HG02970 (cell line): ENCODE measurements around the gene PIGC.

Experiments
- ATAC-seq: cut with Tn5 transposase; IDR thresholded peaks from one replicate; pipeline ENCODE4 v1.9.1; 2021; ENCODE audit warnings: mild to moderate bottlenecking, moderate library complexity, moderate number of reproducible peaks; ENCODE audit not compliant: unreplicated experiment, low FRiP score

PIGC gene

DNA sequence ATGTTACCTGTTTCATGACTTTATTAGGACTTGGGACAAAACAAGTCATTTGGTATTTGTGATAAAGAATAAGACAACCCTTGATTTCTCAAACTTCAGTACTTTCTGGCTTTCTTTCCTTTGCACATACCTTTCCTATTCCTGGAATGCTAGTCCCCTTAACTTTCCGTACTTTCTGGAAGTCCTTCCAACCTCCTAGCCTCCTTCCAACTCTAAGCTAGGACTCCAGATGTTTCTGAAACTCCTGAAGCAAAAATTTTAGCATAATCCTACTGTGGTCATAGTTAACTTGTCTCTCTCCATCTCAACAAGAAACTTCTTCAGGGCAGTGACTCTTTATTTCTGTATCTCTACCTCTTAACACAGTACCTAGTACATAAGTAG, 43.2 kb downstream of the PIGC start:
- no peak for ATAC-seq

DNA sequence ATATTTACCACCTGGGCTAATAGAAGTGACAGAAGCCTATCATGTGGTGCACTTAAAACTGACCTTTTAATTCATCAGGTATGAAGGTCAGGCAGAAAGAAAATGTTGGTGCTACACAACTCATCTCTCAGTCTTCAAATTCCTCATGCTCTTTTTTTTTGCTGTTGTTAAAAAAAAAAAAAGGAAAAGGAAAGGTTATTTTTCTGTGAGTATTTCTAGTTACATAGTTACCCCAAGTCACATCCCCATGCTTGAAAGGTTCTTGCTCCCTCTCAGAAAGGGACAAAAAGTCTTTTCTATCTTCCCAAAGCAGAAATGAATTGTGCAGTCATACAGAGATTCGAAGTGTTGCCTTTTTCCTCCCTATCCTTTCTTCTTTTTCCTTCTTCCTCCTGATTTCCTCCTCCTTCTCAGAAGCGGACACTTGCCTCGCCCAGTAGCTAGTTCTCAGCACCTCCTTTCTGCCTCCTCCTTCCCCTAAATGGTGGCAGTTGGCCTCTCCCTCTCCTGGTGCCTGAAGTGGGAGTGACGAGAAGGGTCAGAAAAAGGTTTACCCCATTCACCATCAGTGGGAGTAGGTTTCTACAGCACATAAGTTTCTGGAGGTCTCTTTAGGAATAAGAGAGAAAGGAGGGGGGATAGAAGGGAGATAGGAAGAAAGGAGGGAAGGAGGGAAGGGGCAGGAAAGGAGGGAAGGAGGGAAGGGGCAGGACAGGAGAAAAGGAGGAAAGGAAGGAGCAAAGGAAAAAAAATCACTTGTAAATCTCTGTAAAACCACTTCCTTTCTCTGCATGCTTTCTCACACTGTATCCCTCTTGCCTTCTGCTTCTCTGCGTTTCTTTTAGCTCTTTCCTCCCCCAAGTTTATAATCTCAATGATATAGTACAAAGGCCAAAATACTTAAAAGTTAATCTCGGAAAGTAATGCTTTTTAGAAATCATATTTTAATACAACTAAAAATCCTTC, 43.8 kb downstream of the PIGC start:
- no peak for ATAC-seq

DNA sequence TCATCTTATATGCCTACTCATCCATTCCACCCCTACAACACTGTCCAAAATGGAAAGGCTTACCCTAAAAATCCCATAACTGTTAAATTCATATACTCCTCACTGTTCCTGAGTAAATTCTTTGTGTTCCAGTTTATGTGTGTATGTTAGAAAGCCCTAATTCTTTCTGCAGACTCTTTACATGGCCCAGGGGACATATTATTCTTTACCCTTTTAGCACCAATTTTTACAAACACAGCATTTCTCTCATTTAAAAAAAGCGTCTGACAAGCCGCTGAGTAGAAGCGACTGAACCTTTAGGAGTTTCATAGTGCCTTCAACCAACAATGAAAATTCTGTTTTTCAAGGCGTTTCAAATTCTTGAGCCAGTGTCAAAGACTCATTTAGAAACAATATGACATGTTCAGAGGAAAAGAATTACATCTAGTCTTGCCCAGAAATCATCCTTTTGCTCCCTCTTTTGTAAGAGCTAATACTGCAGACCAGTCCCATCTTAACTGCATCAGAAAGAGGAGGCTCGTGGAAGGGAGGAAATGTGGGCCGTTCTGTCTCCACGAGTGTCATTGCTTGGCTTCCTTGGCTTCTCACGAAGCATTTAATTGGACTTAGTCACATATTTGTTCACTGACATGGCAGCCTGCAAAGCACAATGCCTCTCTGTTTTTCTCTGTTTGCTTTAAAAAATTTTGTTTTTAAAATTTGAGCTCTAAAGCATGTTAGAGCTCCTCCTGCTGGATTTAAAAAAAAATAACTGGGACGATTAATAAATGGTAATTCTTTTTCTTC, 44.7 kb downstream of the PIGC start:
- no peak for ATAC-seq

DNA sequence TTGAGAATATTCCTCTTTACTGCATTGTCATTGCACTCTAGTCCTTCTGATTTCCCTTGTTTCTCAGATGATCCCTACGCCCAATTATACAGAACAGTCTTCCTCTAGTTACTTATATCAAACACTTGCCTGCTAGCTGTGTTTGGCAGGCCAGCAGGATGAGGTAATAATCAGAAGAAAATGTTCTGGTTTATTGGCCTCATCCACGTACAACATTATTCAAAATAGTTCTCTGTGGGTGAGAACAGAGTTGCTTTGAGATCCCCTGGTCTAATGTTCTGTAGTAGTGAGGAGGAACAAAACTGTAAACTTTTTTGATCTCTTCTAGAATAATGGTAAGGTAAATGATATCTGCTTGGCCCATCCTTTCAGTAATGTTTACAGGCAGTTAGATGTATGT, 45.7 kb downstream of the PIGC start:
- ATAC-seq = no peak

DNA sequence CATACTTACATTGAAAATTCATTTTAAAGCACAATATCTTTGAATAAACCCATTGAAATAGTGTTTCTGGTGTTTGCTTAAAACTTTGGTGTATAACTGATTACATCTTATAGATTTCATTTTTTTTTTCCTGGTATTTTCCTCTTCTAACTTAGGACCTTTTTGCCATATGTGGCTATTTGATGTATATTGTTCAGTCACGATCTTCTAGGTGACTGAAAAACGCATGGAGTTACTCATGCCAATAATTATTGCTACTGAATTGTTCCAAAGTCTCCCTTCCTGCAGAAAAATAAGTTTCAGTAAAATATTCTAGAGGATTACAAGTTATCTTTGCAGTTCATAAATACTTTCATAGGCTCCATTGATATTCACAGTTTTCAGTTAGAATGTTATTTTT, 46.2 kb downstream of the PIGC start:
- no peak for ATAC-seq

DNA sequence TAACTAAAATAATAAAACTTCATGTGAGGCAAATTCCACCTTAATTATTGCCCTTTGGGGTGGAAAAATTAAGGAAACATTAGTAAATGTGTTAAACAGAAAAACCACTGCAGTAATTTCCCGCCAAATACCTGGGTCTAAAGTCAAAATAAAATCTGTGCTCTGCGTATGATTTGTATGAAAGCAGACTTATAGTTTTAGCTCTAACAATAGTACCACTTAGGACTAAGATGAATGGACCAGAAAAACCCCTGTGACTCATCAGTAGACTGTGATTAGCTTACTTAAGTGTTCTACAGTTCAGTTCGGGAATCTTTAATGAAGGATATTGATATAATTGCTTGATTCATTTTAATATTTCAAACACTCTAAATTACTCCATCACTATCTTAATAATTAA, 46.6 kb downstream of the PIGC start:
- ATAC-seq = no peak

DNA sequence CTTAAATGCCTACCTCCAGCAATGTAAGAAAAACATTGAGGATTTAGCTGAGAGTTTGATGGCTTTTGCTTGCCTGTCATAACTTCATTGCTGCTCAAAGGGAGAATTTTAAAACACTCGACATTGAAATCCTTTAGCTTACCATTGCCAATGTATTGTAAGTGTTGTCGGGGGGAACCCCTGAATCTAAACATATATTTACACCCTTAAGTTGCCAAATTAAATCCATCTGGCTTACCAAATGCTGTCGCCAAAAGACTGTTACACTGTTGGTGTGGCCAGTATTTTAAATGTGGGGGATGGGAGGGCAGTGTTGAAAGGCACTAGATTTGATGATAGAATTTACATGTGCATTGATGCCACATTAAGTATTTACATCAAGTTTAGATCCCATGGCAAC, 48.3 kb downstream of the PIGC start:
- no peak for ATAC-seq

DNA sequence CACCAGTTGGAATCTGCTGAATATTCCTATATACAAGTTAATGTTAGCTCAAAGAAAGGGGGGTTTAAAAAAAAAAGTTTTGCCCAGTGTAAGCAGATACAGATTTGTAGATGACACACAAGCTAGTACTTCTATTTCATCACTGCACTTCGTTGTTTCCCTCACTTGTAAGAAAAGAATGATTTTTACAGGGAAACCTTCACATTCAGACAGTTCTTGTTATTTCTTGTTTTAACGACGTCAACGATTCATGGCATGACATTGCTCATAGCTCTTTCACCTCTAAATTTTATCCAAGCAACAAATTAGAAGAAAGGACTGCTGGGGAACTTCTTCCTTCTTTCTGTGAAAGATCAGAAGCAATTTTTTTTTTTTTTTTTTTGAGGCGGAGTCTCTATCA, 49.1 kb downstream of the PIGC start:
- no peak for ATAC-seq

DNA sequence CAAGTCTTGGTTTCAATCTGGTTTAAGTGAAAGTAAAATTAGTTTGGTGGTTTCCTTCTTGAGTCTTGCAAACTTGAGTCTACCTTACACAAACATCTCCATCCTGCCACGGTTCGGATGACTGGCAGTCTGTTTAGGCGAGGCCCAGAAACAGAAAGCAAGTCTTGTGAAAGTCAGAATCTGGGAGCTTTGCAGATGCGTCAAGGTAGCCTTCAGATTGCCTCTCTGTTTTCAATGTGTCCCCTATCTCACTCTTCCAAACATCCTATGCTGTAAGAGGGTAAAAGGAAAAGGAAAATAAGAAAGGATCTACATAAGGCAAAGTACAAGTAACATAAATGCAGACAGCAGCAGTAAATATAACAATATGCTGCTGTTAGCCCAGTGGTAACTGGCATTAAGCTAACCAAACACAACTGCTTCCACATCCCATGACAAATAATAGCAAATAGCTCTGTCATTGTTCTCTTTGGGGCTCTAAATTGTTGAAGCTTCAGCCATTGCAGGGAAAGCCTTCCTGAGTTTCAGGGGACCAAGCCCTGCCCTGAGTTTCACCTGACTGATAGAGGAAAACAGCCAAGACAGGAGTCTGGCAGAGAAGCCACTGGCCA, 49.6 kb downstream of the PIGC start:
- ATAC-seq = peak; percentile 79

DNA sequence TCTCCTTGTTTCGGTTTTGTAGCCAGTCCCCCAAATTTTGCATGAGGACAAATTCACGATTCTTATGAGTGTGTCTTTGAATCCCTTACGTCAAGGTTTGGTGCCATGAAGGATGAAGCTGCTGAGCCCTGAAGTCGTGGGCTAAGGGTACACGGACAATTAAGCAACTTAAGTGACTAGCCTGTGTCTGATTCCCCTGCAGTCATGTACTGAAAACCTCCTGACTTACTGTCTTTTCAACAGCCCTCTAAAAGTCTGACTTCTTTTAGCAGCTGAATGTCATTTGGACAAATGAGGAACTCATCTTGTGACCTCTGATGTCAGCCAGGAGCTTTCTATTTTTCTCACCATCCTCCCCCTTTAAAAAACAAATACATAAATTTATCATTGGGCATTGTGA, 50.5 kb downstream of the PIGC start:
- ATAC-seq = no peak

DNA sequence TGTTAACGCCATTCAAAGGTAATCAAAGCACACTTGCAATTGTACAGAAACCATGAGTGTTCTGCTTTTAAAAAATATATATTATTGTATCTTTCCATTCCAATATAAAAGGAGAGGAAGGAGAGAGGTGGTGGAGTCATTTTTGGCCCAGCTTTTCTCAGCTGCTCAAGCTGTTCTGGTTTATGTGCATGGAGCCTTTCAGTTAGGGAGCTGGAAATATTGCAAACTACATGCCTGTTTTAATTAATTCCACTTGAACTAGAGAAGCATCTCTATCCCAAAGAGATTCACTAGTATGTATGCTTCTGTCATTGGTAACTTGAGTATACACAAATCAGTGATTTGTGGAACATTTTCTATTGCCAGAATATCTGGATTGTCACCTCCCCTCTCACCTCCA, 51.9 kb downstream of the PIGC start:
- ATAC-seq = no peak
